Transverse colon (tissue), 4 donors: ENCODE results near the gene BACH2. TPM values are rescaled to one million over a fixed set of nuclear protein-coding genes. Genes with fewer than 3 reads are reported as not detected.

ENCODE experiments used
- DNase-seq: peaks from one replicate; pipeline ENCODE4 v3.0.0-alpha.2; 2019
- H3K27ac ChIP-seq, 4 donors: fragments of 200-600 bp; sonication (generic); 2 replicates each; pipeline ENCODE4 v1.5.1; 2016 to 2018; ENCODE audit warnings: inconsistent platforms in 4 of 4
- H3K27me3 ChIP-seq: fragments of 200-600 bp; sonication (generic); 2 replicates; pipeline ENCODE4 v1.5.1; 2017; ENCODE audit warnings: inconsistent platforms
- H3K36me3 ChIP-seq, 4 donors: fragments of 200-600 bp; sonication (generic); 2 replicates each; pipeline ENCODE4 v1.5.1; 2017 to 2019; ENCODE audit warnings: inconsistent platforms in 4 of 4
- H3K4me1 ChIP-seq, 4 donors: fragments of 200-600 bp; sonication (generic); 2 replicates each; pipeline ENCODE4 v1.5.1; 2017 to 2020; ENCODE audit warnings: inconsistent platforms in 4 of 4
- H3K4me3 ChIP-seq, 4 donors: fragments of 200-600 bp; sonication (generic); 1 replicate in 1 of 4; 2 replicates in 3 of 4; pipeline versions ENCODE4 v1.5.1 to v1.6.1; 2017 to 2019; ENCODE audit warnings: inconsistent platforms in 4 of 4
- H3K9me3 ChIP-seq, 2 donors: fragments of 200-600 bp; sonication (generic); 2 replicates each; pipeline ENCODE4 v1.5.1; 2017 to 2019; ENCODE audit warnings: inconsistent platforms in 2 of 2
- EP300 ChIP-seq: sonication (generic); formaldehyde crosslinking; IDR thresholded peaks from one replicate; pipeline ENCODE4 v1.6.1; 2017; ENCODE audit warnings: antibody characterized with exemption, low read depth
- POLR2A ChIP-seq: fragments of 450-650 bp; IDR thresholded peaks from one replicate; pipeline ENCODE4 v1.6.1; 2016; ENCODE audit warnings: antibody characterized with exemption, mild to moderate bottlenecking, moderate library complexity
- POLR2AphosphoS5 ChIP-seq, 3 donors: sonication (generic); formaldehyde crosslinking; IDR thresholded peaks; one replicate each; pipeline ENCODE4 v1.6.1; 2016; ENCODE audit warnings: antibody characterized with exemption in 3 of 3
- WGBS, 2 donors: methylation state at CpG; one replicate each; pipeline ENCODE4 v1.1.5; 2018; ENCODE audit warnings: low coverage in 1 of 2; 5-methylcytosine and 5-hydroxymethylcytosine counted together
- in situ Hi-C, 4 donors: fragments of 200-750 bp; cut with MboI; loops; one replicate each; pipeline versions ENCODE4 v1.15.0 to v1.15.1; 2017; ENCODE audit warnings: low sequenced_read_pairs in 3 of 4, low pct_ligation_motif_present in 1 of 4, low pct_unique_long_range_greater_than_20kb in 1 of 4
- intact Hi-C: fragments of 100-400 bp; cut with DNase I; formaldehyde crosslinking; loops from one replicate; pipeline ENCODE4 v1.15.1; 2023; ENCODE audit warnings: low total_unique reads
- total RNA-seq, 4 donors: library from RNA; depleted of rRNA; stranded (reverse); fragments of >200 nt; gene quantifications; one replicate each; pipeline ENCODE4 v1.1.0, GENCODE V29; 2016
- TF ChIP-seq, protein P1 (sequence below), 5 experiments: fragments of 200-600 bp in 3 of 5; fragments of 450-650 bp in 2 of 5; sonication (generic) in 3 of 5; IDR thresholded peaks; 1 replicate in 2 of 5; 2 replicates in 3 of 5; pipeline ENCODE4 v1.5.1; 2016 to 2017; ENCODE audit warnings: antibody characterized with exemption in 5 of 5, inconsistent platforms in 3 of 5, mild to moderate bottlenecking in 2 of 5, moderate library complexity in 1 of 5

BACH2 gene
- total RNA-seq: 1 to 10 TPM in 3 of 4 donors, under 1 TPM in 1; 0.20 to 7.5 (median 2.4) TPM

DNA sequence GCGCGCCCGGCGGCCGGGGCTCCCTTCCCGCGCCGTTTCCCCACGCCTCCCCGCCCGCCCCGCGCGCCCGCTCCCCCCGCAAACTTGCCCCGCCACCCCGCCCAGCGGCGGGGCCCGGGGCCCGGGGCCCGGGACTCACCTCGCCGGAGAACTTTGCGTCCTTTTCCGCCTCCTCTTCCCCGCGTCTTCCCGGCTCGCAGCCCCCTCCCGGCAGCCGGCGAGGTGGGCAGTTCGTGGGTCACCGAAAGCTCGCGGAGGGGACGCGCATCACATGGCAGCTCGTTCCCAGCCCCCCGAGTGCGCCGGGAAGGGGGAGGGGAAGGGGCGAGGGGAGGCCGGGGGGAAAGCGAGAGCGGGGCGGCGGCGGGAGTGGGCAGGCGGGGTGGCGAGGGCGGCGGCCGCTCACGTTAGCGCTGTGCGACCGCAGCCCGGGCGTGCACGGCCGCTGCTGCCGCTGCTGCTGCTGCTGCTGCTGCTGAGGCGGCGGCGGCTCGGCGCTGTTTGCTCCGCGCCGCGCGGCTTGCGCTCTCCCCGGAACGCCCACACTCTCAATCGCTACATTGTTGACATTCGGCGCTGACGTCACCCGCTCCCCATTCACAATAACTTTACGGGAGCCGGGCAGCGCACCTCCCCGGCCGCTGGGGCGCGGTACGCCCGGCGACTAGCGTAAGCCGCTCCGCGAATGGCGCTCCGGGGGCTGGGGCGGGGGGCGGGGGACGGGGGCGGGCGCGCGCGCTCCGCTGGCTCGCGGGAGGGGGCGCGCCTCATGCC lies at the start of gene BACH2:
Gene BACH2 (minus strand): TSS at position 503 of the 774 bp plus-strand sequence. CDS start 287,999 bp downstream, outside the sequence.
- peak; percentile 93 for DNase-seq
- Histone ChIP-seq H3K4me1 (peaks cover 0 to 19% (median 12%) of the 10 kb centered on the region in 4 donors), H3K27ac (peak within 1 kb of the TSS; percentile 79 to 83 (median 82)), H3K27me3 (peaks cover 67% of the 10 kb centered on the region), H3K36me3 (no peaks in the 10 kb centered on the region), H3K9me3 (no peaks in the 10 kb centered on the region), H3K4me3 (peak within 1 kb of the TSS; percentile 59 to 89 (median 69))
- intact Hi-C loops: loop anchor here (5.0 kb wide), 1 partner anchor 79 kb away; no protein-coding TSS in a partner anchor
- in situ Hi-C loops: loop anchor here in 2 of 4 donors (25.0 kb wide), 1 partner anchor 334 kb away; no protein-coding TSS in a partner anchor
- 1% methylated on average over 69 of the region's 112 CpGs; no CpG with 5 or more reads in 1 of the 2 donors for WGBS, 2 donors
- TF ChIP-seq POLR2A: peak; percentile 25
- TF ChIP-seq, protein P1, sequence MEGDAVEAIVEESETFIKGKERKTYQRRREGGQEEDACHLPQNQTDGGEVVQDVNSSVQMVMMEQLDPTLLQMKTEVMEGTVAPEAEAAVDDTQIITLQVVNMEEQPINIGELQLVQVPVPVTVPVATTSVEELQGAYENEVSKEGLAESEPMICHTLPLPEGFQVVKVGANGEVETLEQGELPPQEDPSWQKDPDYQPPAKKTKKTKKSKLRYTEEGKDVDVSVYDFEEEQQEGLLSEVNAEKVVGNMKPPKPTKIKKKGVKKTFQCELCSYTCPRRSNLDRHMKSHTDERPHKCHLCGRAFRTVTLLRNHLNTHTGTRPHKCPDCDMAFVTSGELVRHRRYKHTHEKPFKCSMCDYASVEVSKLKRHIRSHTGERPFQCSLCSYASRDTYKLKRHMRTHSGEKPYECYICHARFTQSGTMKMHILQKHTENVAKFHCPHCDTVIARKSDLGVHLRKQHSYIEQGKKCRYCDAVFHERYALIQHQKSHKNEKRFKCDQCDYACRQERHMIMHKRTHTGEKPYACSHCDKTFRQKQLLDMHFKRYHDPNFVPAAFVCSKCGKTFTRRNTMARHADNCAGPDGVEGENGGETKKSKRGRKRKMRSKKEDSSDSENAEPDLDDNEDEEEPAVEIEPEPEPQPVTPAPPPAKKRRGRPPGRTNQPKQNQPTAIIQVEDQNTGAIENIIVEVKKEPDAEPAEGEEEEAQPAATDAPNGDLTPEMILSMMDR (IDR thresholded peaks at IDR 0.05): peak in 2 of 5 experiments; percentile 6 to 16
- TF ChIP-seq POLR2AphosphoS5 (IDR thresholded peaks at IDR 0.05): peak; percentile 59 to 78 (median 59)
- no peak for TF ChIP-seq EP300

DNA sequence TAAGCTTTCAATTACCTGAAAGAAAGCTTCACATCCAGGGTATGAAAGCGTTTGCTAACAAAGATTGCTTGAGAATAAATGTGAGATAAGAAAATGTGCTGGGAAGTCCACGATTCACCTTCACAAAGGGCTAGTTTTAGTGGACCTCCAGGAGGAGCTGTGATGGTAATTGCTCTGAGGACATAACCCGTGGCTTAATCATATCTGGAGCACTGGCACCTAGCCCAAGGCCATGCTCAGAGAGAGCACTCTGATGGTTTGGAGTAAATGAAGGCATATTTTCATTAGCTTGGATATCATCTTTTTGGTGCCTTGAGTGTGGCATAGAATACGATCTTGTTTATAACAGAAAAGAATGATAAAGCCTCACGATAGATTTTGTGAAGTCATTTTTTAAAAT lies 46.9 kb upstream of the BACH2 start:
- Histone ChIP-seq H3K27me3 (no peaks in the 10 kb centered on the region), H3K27ac (no peak overlapping the region), H3K4me3 (no peak overlapping the region), H3K36me3 (no peaks in the 10 kb centered on the region), H3K4me1 (no peaks in the 10 kb centered on the region), H3K9me3 (no peaks in the 10 kb centered on the region)
- 55 to 72% methylated on average over 5 of the region's 5 CpGs for WGBS, 2 donors
- no peak for DNase-seq
- in situ Hi-C loops (no loop called here), intact Hi-C loops (no loop called here)
- TF ChIP-seq POLR2AphosphoS5 (IDR thresholded peaks at IDR 0.05) (no peak), EP300 (no peak), POLR2A (no peak)
- TF ChIP-seq, protein P1 (IDR thresholded peaks at IDR 0.05): no peak

DNA sequence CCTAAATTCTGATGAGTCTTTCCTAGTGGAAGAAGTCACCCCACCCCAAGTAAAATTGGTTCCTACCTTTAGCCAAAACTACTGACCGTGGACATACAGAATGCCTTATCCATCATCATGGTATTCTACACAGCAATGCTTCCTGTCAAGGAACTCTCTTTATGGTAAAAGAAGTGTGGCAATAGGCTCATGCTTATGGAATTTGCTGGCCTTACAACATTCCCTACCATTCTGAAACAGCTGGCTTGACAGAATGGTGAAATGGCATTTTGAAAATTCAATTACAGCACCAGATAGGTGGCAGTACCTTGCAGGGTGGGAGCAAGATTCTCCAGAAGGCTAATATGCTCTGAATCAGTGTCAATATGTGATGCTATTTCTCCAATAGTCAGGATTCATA lies 41.8 kb upstream of the BACH2 start:
- WGBS, 2 donors: 80 to 83% methylated on average over 1 of the region's 1 CpG

DNA sequence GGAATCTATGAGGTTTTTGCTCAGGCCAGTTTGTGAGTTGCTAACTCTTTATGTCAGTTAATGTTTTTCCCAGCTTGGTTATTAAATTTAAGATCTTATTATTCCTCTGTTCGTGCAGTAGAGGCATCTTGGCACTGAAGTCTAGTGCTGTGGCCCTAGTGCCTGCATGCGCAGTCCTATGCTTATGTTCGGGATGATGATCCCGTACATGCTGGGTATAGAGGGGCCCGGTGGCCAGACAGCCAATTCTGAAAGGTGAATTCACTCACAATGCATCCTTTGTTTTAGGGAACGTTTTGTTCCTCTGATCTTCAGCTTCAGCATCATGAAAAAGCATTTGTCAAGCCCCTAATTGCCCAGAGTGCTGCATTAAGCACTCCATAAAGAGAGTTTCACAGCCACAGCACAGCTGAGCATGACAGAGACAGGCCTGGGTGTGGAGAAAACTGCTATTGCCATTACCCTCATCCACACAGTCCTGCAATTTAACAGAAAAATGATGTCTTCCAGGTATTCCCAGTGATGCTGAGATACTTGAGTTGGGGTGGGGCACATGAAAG lies 39.8 kb upstream of the BACH2 start:
- H3K9me3 ChIP-seq: no peaks in the 10 kb centered on the region
- 20 to 53% methylated on average over 1 to 6 of the region's 6 CpGs for WGBS, 2 donors
- no peak overlapping the region for H3K4me3 ChIP-seq
- no peaks in the 10 kb centered on the region for H3K36me3 ChIP-seq
- DNase-seq: no peak
- no peaks in the 10 kb centered on the region for H3K27me3 ChIP-seq
- no peaks in the 10 kb centered on the region for H3K4me1 ChIP-seq
- no peak overlapping the region for H3K27ac ChIP-seq
- TF ChIP-seq EP300: no peak
- no peak for TF ChIP-seq POLR2AphosphoS5 (IDR thresholded peaks at IDR 0.05)
- TF ChIP-seq, protein P1 (IDR thresholded peaks at IDR 0.05): no peak
- no peak for TF ChIP-seq POLR2A
- intact Hi-C loops (no loop called here), in situ Hi-C loops (no loop called here)

More for the DNA sequence above, 41.8 kb upstream of the BACH2 start:
- Histone ChIP-seq H3K9me3 (no peaks in the 10 kb centered on the region), H3K36me3 (no peaks in the 10 kb centered on the region), H3K27ac (no peak overlapping the region), H3K4me1 (no peaks in the 10 kb centered on the region), H3K27me3 (no peaks in the 10 kb centered on the region), H3K4me3 (no peak overlapping the region)
- intact Hi-C loops (no loop called here), in situ Hi-C loops (no loop called here)
- no peak for DNase-seq
- TF ChIP-seq EP300 (no peak), POLR2A (no peak), POLR2AphosphoS5 (IDR thresholded peaks at IDR 0.05) (no peak)
- TF ChIP-seq, protein P1 (IDR thresholded peaks at IDR 0.05): no peak
